HepG2 (cell line): ENCODE data around the gene L3MBTL4. TPM values are rescaled to one million over a fixed set of nuclear protein-coding genes. Genes with fewer than 3 reads are reported as not detected.
A peak's percentile ranks its signal among the peaks of the same experiment; 100 is the strongest.

ENCODE experiments used
- ATM ChIP-seq: fragments of 450-650 bp; IDR thresholded peaks from 2 replicates; pipeline ENCODE4 v1.7.1; 2017; ENCODE audit warnings: mild to moderate bottlenecking, borderline replicate concordance
- BCL6 ChIP-seq: IDR thresholded peaks from 2 replicates; pipeline ENCODE4 v1.6.1; 2016; ENCODE audit warnings: missing genetic modification reagents, missing compliant biosample characterization
- DNMT3B ChIP-seq: conservative IDR thresholded peaks from 2 replicates; pipeline ENCODE4 v1.6.1; 2016; ENCODE audit warnings: missing biosample characterization, control low read depth
- DR1 ChIP-seq: sonication (generic); formaldehyde crosslinking; IDR thresholded peaks from 2 replicates; pipeline ENCODE4 v1.8.0; 2021; ENCODE audit warnings: mild to moderate bottlenecking, missing genetic modification reagents, inconsistent platforms
- EZH2 ChIP-seq: conservative IDR thresholded peaks from 2 replicates; pipeline ENCODE4 v1.6.1; 2012; ENCODE audit warnings: mild to moderate bottlenecking, low read depth, low read length, moderate library complexity
- GLMP ChIP-seq: sonication (generic); formaldehyde crosslinking; IDR thresholded peaks from 2 replicates; pipeline ENCODE4 v1.9.0; 2021; ENCODE audit warnings: missing genetic modification reagents, mild to moderate bottlenecking, borderline replicate concordance
- GTF2F1 ChIP-seq: fragments of 150-350 bp; IDR thresholded peaks from 2 replicates; pipeline ENCODE4 v1.6.1; 2014; ENCODE audit warnings: low read length
- KDM3A ChIP-seq: IDR thresholded peaks from 2 replicates; pipeline ENCODE4 v1.6.1; 2018; ENCODE audit warnings: low read depth, missing compliant biosample characterization
- MTF1 ChIP-seq: sonication (generic); formaldehyde crosslinking; IDR thresholded peaks from 2 replicates; pipeline ENCODE4 v1.5.0; 2020; ENCODE audit warnings: missing genetic modification reagents
- NFRKB ChIP-seq: fragments of 450-650 bp; IDR thresholded peaks from 2 replicates; pipeline ENCODE4 v1.6.1; 2017
- NFYC ChIP-seq: IDR thresholded peaks from 2 replicates; pipeline ENCODE4 v1.6.1; 2016; ENCODE audit warnings: missing genetic modification reagents, missing compliant biosample characterization
- PHF21A ChIP-seq: sonication (generic); formaldehyde crosslinking; IDR thresholded peaks from 2 replicates; pipeline ENCODE4 v1.5.0; 2020; ENCODE audit warnings: mild to moderate bottlenecking, missing genetic modification reagents
- PLSCR1 ChIP-seq: sonication (generic); formaldehyde crosslinking; IDR thresholded peaks from 2 replicates; pipeline ENCODE4 v1.5.0; 2020; ENCODE audit warnings: missing genetic modification reagents, mild to moderate bottlenecking, borderline replicate concordance
- REL ChIP-seq: sonication (generic); formaldehyde crosslinking; conservative IDR thresholded peaks from 2 replicates; pipeline ENCODE4 v1.8.0; 2022; ENCODE audit warnings: mild to moderate bottlenecking, missing genetic modification reagents, moderate library complexity
- RNF2 ChIP-seq: fragments of 450-650 bp; conservative IDR thresholded peaks from 2 replicates; pipeline ENCODE4 v1.6.1; 2016; ENCODE audit warnings: low read depth
- SALL1 ChIP-seq: sonication (generic); formaldehyde crosslinking; IDR thresholded peaks from 2 replicates; pipeline ENCODE4 v1.8.0; 2022; ENCODE audit warnings: mild to moderate bottlenecking, missing genetic modification reagents
- SMARCC2 ChIP-seq: fragments of 450-650 bp; IDR thresholded peaks from 2 replicates; pipeline ENCODE4 v1.6.1; 2017; ENCODE audit warnings: antibody characterized with exemption, mild to moderate bottlenecking
- SRF ChIP-seq: IDR thresholded peaks from 2 replicates; pipeline ENCODE4 v1.6.1; 2011; ENCODE audit warnings: mild to moderate bottlenecking, low read depth, low read length, moderate library complexity
- SRSF4 ChIP-seq: fragments of 200-400 bp; formaldehyde crosslinking; IDR thresholded peaks from one replicate; pipeline ENCODE4 v1.6.1; 2018; ENCODE audit warnings: mild to moderate bottlenecking, low read depth, low read length, moderate library complexity; ENCODE audit not compliant: poor library complexity, severe bottlenecking
- SRSF9 ChIP-seq: fragments of 200-400 bp; formaldehyde crosslinking; IDR thresholded peaks from 2 replicates; pipeline ENCODE4 v1.6.1; 2018; ENCODE audit warnings: borderline replicate concordance, mild to moderate bottlenecking, low read depth, low read length; ENCODE audit not compliant: insufficient read depth, poor library complexity, severe bottlenecking
- TAF15 ChIP-seq: fragments of 200-400 bp; formaldehyde crosslinking; IDR thresholded peaks from one replicate; pipeline ENCODE4 v1.6.1; 2018; ENCODE audit warnings: mild to moderate bottlenecking, low read depth, low read length; ENCODE audit not compliant: poor library complexity, severe bottlenecking
- TCF12 ChIP-seq, 2 experiments: fragments of 450-650 bp in 1 of 2; sonication (generic) in 1 of 2; formaldehyde crosslinking in 1 of 2; IDR thresholded peaks; 2 replicates each; pipeline versions ENCODE4 v1.6.1 to v1.8.0; 2017 to 2022; ENCODE audit warnings: antibody characterized with exemption in 1 of 2, mild to moderate bottlenecking in 1 of 2, missing genetic modification reagents in 1 of 2, moderate library complexity in 1 of 2
- TCF7 ChIP-seq: sonication (generic); IDR thresholded peaks from 2 replicates; pipeline ENCODE4 v1.6.1; 2016; ENCODE audit warnings: antibody characterized with exemption, low read depth
- TEAD2 ChIP-seq: sonication (generic); formaldehyde crosslinking; IDR thresholded peaks from 2 replicates; pipeline ENCODE4 v1.9.0; 2021; ENCODE audit warnings: missing genetic modification reagents
- TMF1 ChIP-seq: sonication (generic); formaldehyde crosslinking; IDR thresholded peaks from 2 replicates; pipeline ENCODE4 v1.8.1; 2022; ENCODE audit warnings: low read depth, missing genetic modification reagents
- U2AF2 ChIP-seq: fragments of 200-400 bp; formaldehyde crosslinking; IDR thresholded peaks from 2 replicates; pipeline ENCODE4 v1.6.1; 2017; ENCODE audit warnings: low read depth, mild to moderate bottlenecking, low read length
- ZBTB1 ChIP-seq: sonication (generic); formaldehyde crosslinking; IDR thresholded peaks from 2 replicates; pipeline ENCODE4 v1.4.0; 2020; ENCODE audit warnings: missing genetic modification reagents, borderline replicate concordance
- ZFP36 ChIP-seq: fragments of 150-350 bp; IDR thresholded peaks from 2 replicates; pipeline ENCODE4 v1.6.1; 2018; ENCODE audit warnings: borderline replicate concordance, low read length, low read depth; ENCODE audit not compliant: partially characterized antibody
- ZFY ChIP-seq: sonication (generic); formaldehyde crosslinking; IDR thresholded peaks from 2 replicates; pipeline ENCODE4 v1.4.0; 2020; ENCODE audit warnings: missing genetic modification reagents
- ZNF260 ChIP-seq: sonication (generic); formaldehyde crosslinking; IDR thresholded peaks from 2 replicates; pipeline ENCODE4 v1.4.0; 2020; ENCODE audit warnings: missing genetic modification reagents, low read depth, mild to moderate bottlenecking, borderline replicate concordance
- ZNF333 ChIP-seq: sonication (generic); formaldehyde crosslinking; IDR thresholded peaks from 2 replicates; pipeline ENCODE4 v1.4.0; 2020; ENCODE audit warnings: mild to moderate bottlenecking, missing genetic modification reagents, borderline replicate concordance
- ZNF383 ChIP-seq: sonication (generic); formaldehyde crosslinking; IDR thresholded peaks from 2 replicates; pipeline ENCODE4 v1.4.0; 2020; ENCODE audit warnings: missing genetic modification reagents, mild to moderate bottlenecking, borderline replicate concordance
- ZNF558 ChIP-seq: sonication (generic); formaldehyde crosslinking; IDR thresholded peaks from 2 replicates; pipeline ENCODE4 v1.9.0; 2022; ENCODE audit warnings: mild to moderate bottlenecking, missing genetic modification reagents, borderline replicate concordance
- ZNF761 ChIP-seq: sonication (generic); formaldehyde crosslinking; conservative IDR thresholded peaks from 2 replicates; pipeline ENCODE4 v1.4.0; 2020; ENCODE audit warnings: mild to moderate bottlenecking, missing genetic modification reagents
- polyA plus RNA-seq, 8 experiments: library from polyadenylated mRNA; depleted of rRNA in 3 of 8; stranded (reverse) in 7 of 8; unstranded in 1 of 8; fragments of >200 nt; fragmentation: Illumina TruSeq in 4 of 8; extraction: Trizol in 4 of 8; gene quantifications; 2 replicates each; pipeline versions ENCODE4 v1.2.1 to v1.2.3, GENCODE V29; 2011 to 2016; ENCODE audit warnings: low read depth in 4 of 8, missing spikeins in 1 of 8, mixed read lengths in 1 of 8; ENCODE audit not compliant: insufficient read depth in 1 of 8
- total RNA-seq, 5 experiments: library from RNA; depleted of rRNA; stranded (reverse); fragments of >200 nt; fragmentation: Illumina TruSeq; extraction: Trizol; gene quantifications; 2 replicates each; pipeline ENCODE4 v1.2.3, GENCODE V29; 2016; ENCODE audit warnings: low read depth in 1 of 5

The L3MBTL4 gene
- total and polyA plus RNA-seq, 2 of the 13 experiments (the other 11 are each of a cell fraction or from before 2014, with no cell fraction given) = 10.8 to 13.3 TPM

GRCh38 chr18:6052449-6052913 lies 362.2 kb downstream of the L3MBTL4 start (continued):
- no peak for TF ChIP-seq PLSCR1 (CRISPR knock-in tag)
- no peak for TF ChIP-seq DNMT3B (CRISPR knock-in tag)
- no peak for TF ChIP-seq SRSF4
- no peak for TF ChIP-seq ZNF558 (CRISPR knock-in tag)
- no peak for TF ChIP-seq REL
- no peak for TF ChIP-seq ZFY (CRISPR knock-in tag)
- TF ChIP-seq TMF1 (CRISPR knock-in tag) = no peak
- no peak for TF ChIP-seq ZBTB1 (CRISPR knock-in tag)
- no peak for TF ChIP-seq NFYC (CRISPR knock-in tag)
- TF ChIP-seq ZNF260 (CRISPR knock-in tag) = no peak
- no peak for TF ChIP-seq SRSF9
- no peak for TF ChIP-seq MTF1 (CRISPR knock-in tag)
- no peak for TF ChIP-seq KDM3A (CRISPR knock-in tag)
- TF ChIP-seq SALL1 (CRISPR knock-in tag) = peak; percentile 42; the same call in 1 of the 2 replicates
- no peak for TF ChIP-seq ZNF383 (CRISPR knock-in tag)
- no peak for TF ChIP-seq ZFP36
- TF ChIP-seq SRF = no peak
- no peak for TF ChIP-seq TCF7
- no peak for TF ChIP-seq U2AF2
- TF ChIP-seq PHF21A = no peak
- TF ChIP-seq GLMP (CRISPR knock-in tag) = no peak
- no peak for TF ChIP-seq ZNF761 (CRISPR knock-in tag)
- no peak for TF ChIP-seq EZH2
- TF ChIP-seq GTF2F1 = no peak
- TF ChIP-seq SMARCC2 = no peak
- no peak for TF ChIP-seq TEAD2
- TF ChIP-seq ZNF333 (CRISPR knock-in tag) = no peak
- peak; percentile 94 for TF ChIP-seq BCL6
- TF ChIP-seq TCF12 (IDR thresholded peaks at IDR 0.05) = no peak
- TF ChIP-seq TCF12 (CRISPR knock-in tag; IDR thresholded peaks at IDR 0.05) = no peak
- TF ChIP-seq DR1 (CRISPR knock-in tag) = no peak
- no peak for TF ChIP-seq RNF2
- no peak for TF ChIP-seq NFRKB
- TF ChIP-seq ATM = no peak
- no peak for TF ChIP-seq TAF15
